OCI-LY1 (cell line): Measurements from ENCODE around the gene PLEKHM3.

Source experiments
- CTCF ChIP-seq: fragments of 200-600 bp; sonication (generic), shearing (Covaris generic); IDR thresholded peaks from 2 replicates; pipeline ENCODE4 v1.5.1; 2017; ENCODE audit warnings: mild to moderate bottlenecking, antibody characterized with exemption, low read length, moderate library complexity, mixed read lengths
- EZH2 ChIP-seq: fragments of 200-600 bp; sonication (generic), shearing (Covaris generic); IDR thresholded peaks from 2 replicates; pipeline ENCODE4 v1.8.0; 2017; ENCODE audit warnings: borderline replicate concordance, mixed run types, mild to moderate bottlenecking, antibody characterized with exemption, low read length, moderate library complexity, mixed read lengths

- TF ChIP-seq CTCF (no peak), EZH2 (no peak)
These were observed 213.1 kb downstream of the PLEKHM3 start for GRCh38 chr2:207812058-207812725.
